ENCODE measurements around the gene CCDC89. TPM values are rescaled to one million over a fixed set of nuclear protein-coding genes. Genes with fewer than 3 reads are reported as not detected.

Gene CCDC89
- 4.2 and 7.9 TPM in 2 replicates for total RNA-seq (ENCODE audit: low replicate concordance)

DNA sequence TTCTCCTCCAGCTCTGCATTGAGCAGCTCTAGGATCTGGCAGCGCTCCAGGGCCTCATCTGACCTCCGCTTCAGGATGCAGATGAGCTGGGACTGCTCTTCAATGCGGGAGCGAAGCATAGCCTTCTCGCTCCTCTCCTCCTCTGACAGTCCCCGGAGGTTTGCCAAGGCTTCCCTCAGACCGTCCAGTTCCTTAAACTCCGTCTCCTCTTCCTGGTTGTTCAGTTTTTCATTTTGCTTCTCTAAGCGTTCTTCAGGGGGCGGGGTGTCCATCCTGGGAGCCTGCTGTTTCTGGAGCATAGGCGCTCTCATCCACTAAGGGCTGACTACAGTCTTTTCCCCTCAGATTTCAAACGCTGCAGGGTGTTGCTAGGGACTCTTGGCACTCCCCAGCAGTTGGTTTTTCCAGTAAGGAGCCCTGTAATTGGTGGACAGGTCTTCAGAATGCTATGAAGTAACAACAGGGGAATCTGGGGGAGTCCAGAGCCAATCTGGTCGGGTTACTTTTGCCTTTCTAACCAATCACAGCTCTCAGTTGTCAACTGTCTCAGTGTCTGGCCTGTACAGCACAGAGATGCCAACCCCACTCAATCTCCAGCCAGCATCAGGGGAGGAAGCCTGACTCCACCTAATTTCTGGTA, at the start of gene CCDC89:
Gene CCDC89, minus strand, starts transcription at position 376 of the 640 bp plus-strand sequence. Its CDS starts 65 bp downstream, at position 311.
- H3K4me3 ChIP-seq (ENCODE audit: low read depth, low read length) = peak within 1 kb of the TSS; percentile 78
- DNase-seq (ENCODE audit: low read depth) = peak; percentile 99
- no peak for TF ChIP-seq CTCF (IDR thresholded peaks at IDR 0.05; ENCODE audit: insufficient read depth, low read length)

- TF ChIP-seq CTCF (IDR thresholded peaks at IDR 0.05; ENCODE audit: insufficient read depth, low read length) = no peak
- H3K4me3 ChIP-seq (ENCODE audit: low read depth, low read length) = no peak overlapping the region
- no peak for DNase-seq (ENCODE audit: low read depth)
Observed at GRCh38 chr11:85732965-85733364, 47.0 kb upstream of the CCDC89 start.

DNA sequence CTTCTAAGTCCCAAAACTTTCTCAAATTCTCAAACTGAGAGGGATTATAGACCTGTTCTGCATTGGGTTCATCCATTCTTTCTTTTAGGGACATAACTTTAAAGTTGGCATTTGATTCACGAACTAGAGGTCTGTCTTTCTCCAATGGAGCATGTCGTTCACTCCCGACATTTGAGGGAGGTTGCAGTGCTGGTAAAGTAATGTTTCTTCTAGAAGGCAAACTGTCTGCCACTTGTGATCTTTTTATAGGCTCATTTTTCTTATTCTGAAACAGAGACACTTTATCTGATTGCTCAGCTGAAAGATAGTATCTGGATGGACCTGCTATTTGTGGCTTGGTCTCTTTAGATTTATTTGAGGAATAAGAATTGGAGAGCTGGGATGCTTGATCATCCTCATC, 40.4 kb upstream of the CCDC89 start:
- DNase-seq (ENCODE audit: low read depth) = no peak
- H3K4me3 ChIP-seq (ENCODE audit: low read depth, low read length) = no peak overlapping the region
- no peak for TF ChIP-seq CTCF (IDR thresholded peaks at IDR 0.05; ENCODE audit: insufficient read depth, low read length)

- DNase-seq (ENCODE audit: low read depth) = peak; percentile 94
- no peak for TF ChIP-seq CTCF (IDR thresholded peaks at IDR 0.05; ENCODE audit: insufficient read depth, low read length)
- no peak overlapping the region for H3K4me3 ChIP-seq (ENCODE audit: low read depth, low read length)
Observed at GRCh38 chr11:85725510-85726258, 39.7 kb upstream of the CCDC89 start.

- H3K4me3 ChIP-seq (ENCODE audit: low read depth, low read length) = no peak overlapping the region
- DNase-seq (ENCODE audit: low read depth) = peak; percentile 48
- TF ChIP-seq CTCF (IDR thresholded peaks at IDR 0.05; ENCODE audit: insufficient read depth, low read length) = no peak
Observed at GRCh38 chr11:85724748-85725465, 38.9 kb upstream of the CCDC89 start.

DNA sequence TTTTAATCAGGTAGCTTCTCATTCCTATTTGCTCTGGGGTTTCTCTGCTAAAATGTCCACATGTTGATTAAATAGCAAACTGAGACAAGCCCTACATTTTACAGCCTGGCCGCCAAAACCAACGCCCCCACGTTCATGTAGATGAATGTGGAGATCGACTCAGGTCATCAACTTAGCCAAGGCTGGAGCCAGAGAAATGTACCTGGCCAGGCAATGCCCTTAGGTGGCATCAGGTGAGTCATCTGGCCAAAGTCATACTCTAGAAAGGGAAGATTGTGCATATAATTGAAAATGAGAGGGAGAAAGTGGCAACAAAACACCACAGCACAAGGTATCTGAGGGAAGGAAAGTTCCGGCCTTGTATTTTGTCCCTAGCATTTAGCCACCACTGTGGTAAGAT, 37.1 kb upstream of the CCDC89 start:
- H3K4me3 ChIP-seq (ENCODE audit: low read depth, low read length) = no peak overlapping the region
- no peak for DNase-seq (ENCODE audit: low read depth)
- no peak for TF ChIP-seq CTCF (IDR thresholded peaks at IDR 0.05; ENCODE audit: insufficient read depth, low read length)

All from fibroblast of the aortic adventitia (primary cell).